ENCODE data around the gene UGT3A1.
"Not testable (repeated sequence)": the region's sequence is repeated elsewhere in the genome, so short reads cannot be mapped to it uniquely, and the experiment has no call there.

UGT3A1 gene

DNA sequence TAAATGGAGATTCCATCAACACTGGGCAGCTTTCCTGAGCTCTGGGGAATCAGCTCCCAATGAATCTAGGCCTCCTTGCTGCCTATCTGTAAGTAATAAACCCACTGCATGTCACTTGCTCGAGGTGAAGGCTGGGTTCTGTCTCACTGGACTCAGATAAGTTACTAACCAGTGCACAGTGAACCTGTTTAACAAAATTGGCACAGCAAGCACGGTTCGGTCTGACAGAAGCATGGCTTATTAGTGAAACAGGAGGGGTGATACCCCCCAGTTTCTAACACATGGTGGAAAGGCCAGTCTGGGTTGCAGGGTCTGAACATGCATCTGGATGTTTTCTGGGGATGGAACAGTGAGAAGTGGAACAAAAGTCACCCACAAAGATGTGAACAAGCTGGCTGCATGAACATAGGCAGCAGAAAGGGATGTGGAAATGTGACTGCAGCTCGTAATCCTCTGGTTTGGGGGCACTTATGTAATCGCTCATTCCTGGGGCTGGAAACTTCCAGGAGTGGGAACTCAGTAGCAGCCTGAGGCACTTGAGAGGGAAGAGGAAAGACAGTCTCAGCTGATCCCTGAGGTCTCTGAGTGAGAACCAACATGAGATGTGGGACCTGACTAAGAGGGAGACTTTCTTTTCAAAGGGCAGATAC lies 37.8 kb upstream of the UGT3A1 start:
- no peak for ATAC-seq
- TF ChIP-seq ESRRG (CRISPR knock-in tag; IDR thresholded peaks at IDR 0.05) (no peak), GLIS3 (CRISPR knock-in tag; IDR thresholded peaks at IDR 0.05) (no peak), ZNF70 (CRISPR knock-in tag; IDR thresholded peaks at IDR 0.05) (no peak), ZFP30 (CRISPR knock-in tag; IDR thresholded peaks at IDR 0.05) (no peak)

DNA sequence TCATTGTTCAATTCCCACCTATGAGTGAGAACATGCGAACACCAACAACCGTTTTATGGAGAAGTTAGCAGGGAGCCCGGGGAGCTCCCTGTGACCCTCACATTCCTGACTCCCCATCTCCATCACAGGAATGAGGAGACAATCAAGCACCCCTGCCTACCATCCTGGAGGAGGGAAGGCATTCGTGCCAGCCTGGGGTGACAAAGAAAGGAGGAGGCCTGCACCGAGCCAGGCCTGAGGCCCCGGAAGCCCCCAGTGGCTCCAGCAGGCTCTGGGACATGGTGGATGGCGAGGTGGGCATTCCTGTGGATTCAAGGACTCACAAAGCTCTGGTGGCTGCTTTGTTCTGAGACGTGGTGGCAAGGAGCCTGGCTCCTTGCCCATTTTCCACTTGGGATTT lies 36.5 kb upstream of the UGT3A1 start:
- no peak for ATAC-seq
- TF ChIP-seq RARB (CRISPR knock-in tag; IDR thresholded peaks at IDR 0.05) = no peak
- TF ChIP-seq ESRRG (CRISPR knock-in tag; IDR thresholded peaks at IDR 0.05) = no peak
- TF ChIP-seq ISL1 (CRISPR knock-in tag; IDR thresholded peaks at IDR 0.05) = no peak
- TF ChIP-seq, protein P1, sequence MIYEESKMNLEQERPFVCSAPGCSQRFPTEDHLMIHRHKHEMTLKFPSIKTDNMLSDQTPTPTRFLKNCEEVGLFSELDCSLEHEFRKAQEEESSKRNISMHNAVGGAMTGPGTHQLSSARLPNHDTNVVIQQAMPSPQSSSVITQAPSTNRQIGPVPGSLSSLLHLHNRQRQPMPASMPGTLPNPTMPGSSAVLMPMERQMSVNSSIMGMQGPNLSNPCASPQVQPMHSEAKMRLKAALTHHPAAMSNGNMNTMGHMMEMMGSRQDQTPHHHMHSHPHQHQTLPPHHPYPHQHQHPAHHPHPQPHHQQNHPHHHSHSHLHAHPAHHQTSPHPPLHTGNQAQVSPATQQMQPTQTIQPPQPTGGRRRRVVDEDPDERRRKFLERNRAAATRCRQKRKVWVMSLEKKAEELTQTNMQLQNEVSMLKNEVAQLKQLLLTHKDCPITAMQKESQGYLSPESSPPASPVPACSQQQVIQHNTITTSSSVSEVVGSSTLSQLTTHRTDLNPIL (CRISPR knock-in tag; IDR thresholded peaks at IDR 0.05; ENCODE audit: low read depth) = no peak
- no peak for TF ChIP-seq TOX (CRISPR knock-in tag; IDR thresholded peaks at IDR 0.05; ENCODE audit: borderline replicate concordance)
- TF ChIP-seq GLIS3 (CRISPR knock-in tag; IDR thresholded peaks at IDR 0.05) = no peak
- no peak for TF ChIP-seq ZNF565 (CRISPR knock-in tag; conservative IDR thresholded peaks at IDR 0.05; ENCODE audit: low read depth)
- no peak for TF ChIP-seq TCF4 (CRISPR knock-in tag; IDR thresholded peaks at IDR 0.05; ENCODE audit: borderline replicate concordance)
- no peak for TF ChIP-seq SNAI2 (CRISPR knock-in tag; IDR thresholded peaks at IDR 0.05)
- TF ChIP-seq OSR1 (CRISPR knock-in tag; IDR thresholded peaks at IDR 0.05) = no peak
- TF ChIP-seq PPARA (CRISPR knock-in tag; IDR thresholded peaks at IDR 0.05; ENCODE audit: borderline replicate concordance) = no peak
- TF ChIP-seq ZNF70 (CRISPR knock-in tag; IDR thresholded peaks at IDR 0.05) = no peak
- no peak for TF ChIP-seq CSDC2 (CRISPR knock-in tag; IDR thresholded peaks at IDR 0.05)
- no peak for TF ChIP-seq ZFP30 (CRISPR knock-in tag; IDR thresholded peaks at IDR 0.05)
- TF ChIP-seq ZFP3 (CRISPR knock-in tag; IDR thresholded peaks at IDR 0.05) = no peak
- TF ChIP-seq, protein P2, sequence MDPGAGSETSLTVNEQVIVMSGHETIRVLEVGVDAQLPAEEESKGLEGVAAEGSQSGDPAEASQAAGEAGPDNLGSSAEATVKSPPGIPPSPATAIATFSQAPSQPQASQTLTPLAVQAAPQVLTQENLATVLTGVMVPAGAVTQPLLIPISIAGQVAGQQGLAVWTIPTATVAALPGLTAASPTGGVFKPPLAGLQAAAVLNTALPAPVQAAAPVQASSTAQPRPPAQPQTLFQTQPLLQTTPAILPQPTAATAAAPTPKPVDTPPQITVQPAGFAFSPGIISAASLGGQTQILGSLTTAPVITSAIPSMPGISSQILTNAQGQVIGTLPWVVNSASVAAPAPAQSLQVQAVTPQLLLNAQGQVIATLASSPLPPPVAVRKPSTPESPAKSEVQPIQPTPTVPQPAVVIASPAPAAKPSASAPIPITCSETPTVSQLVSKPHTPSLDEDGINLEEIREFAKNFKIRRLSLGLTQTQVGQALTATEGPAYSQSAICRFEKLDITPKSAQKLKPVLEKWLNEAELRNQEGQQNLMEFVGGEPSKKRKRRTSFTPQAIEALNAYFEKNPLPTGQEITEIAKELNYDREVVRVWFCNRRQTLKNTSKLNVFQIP (CRISPR knock-in tag; IDR thresholded peaks at IDR 0.05; ENCODE audit: borderline replicate concordance, low read depth) = no peak

DNA sequence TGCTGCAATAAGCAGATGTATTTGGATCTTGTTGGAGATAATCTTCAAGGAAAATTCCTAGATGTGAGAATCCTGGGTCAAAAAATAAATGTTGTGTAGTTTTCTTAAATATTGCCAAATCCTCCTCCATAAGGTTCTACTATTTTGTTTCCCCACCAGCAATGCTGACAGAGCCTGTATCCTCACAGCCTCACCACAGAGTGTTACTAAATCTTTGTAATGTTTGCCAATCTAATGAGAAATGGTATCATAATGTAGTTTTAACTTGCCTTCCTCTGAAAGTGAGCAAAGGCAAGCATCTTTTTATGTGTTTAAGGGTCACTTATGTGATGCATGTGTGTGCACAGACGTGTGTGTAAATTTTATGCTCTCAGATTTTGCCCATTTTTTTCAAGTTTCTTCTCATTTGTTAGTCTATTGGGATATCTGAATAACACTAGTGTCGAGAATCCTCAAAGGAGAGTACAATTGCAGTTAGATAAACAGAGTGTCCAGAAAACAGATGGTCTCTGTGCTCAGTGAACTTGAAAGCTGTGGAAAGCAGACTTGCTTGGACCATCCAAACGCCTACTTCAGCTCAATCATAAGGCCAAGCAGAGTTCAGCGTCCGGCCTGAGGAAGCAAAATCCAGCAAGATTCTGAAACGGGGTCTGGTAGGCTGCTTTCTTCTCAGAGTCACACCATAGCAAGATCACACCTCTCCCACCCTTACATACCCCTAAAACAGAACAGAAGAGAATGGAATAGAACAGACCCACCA lies 35.7 kb upstream of the UGT3A1 start:
- no peak for ATAC-seq
- TF ChIP-seq, protein P3, sequence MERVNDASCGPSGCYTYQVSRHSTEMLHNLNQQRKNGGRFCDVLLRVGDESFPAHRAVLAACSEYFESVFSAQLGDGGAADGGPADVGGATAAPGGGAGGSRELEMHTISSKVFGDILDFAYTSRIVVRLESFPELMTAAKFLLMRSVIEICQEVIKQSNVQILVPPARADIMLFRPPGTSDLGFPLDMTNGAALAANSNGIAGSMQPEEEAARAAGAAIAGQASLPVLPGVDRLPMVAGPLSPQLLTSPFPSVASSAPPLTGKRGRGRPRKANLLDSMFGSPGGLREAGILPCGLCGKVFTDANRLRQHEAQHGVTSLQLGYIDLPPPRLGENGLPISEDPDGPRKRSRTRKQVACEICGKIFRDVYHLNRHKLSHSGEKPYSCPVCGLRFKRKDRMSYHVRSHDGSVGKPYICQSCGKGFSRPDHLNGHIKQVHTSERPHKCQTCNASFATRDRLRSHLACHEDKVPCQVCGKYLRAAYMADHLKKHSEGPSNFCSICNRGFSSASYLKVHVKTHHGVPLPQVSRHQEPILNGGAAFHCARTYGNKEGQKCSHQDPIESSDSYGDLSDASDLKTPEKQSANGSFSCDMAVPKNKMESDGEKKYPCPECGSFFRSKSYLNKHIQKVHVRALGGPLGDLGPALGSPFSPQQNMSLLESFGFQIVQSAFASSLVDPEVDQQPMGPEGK (CRISPR knock-in tag; IDR thresholded peaks at IDR 0.05; ENCODE audit: borderline replicate concordance) = no peak
- TF ChIP-seq BACH2 (CRISPR knock-in tag; IDR thresholded peaks at IDR 0.05; ENCODE audit: borderline replicate concordance) = no peak
- TF ChIP-seq SNAI2 (CRISPR knock-in tag; IDR thresholded peaks at IDR 0.05) = no peak
- TF ChIP-seq PPARA (CRISPR knock-in tag; IDR thresholded peaks at IDR 0.05; ENCODE audit: borderline replicate concordance) = no peak
- no peak for TF ChIP-seq ZC3H10 (CRISPR knock-in tag; IDR thresholded peaks at IDR 0.05)
- TF ChIP-seq ISL1 (CRISPR knock-in tag; IDR thresholded peaks at IDR 0.05) = no peak
- no peak for TF ChIP-seq GLIS3 (CRISPR knock-in tag; IDR thresholded peaks at IDR 0.05)
- no peak for TF ChIP-seq RARB (CRISPR knock-in tag; IDR thresholded peaks at IDR 0.05)
- TF ChIP-seq ZNF565 (CRISPR knock-in tag; conservative IDR thresholded peaks at IDR 0.05; ENCODE audit: low read depth) = no peak
- no peak for TF ChIP-seq CSDC2 (CRISPR knock-in tag; IDR thresholded peaks at IDR 0.05)

DNA sequence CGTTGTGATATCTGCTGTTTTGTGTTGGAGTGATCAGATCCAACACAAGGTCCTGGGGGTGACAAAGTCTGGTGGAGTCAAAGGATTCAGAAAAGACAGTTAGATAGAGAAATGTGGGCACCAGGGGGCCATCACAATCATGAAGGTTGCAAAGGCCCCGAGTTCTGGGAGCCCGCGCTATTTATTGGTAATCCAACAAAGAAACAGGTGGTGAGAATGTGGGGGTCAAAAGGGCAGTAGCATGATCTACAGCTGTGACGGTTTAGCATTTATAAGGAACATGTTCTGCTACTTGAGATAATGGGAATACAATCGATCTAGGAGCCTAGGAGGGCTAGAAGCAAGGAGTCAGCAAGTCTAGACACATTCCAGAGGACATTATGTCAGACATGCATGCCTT lies 31.1 kb upstream of the UGT3A1 start:
- not testable (repeated sequence) for ATAC-seq

DNA sequence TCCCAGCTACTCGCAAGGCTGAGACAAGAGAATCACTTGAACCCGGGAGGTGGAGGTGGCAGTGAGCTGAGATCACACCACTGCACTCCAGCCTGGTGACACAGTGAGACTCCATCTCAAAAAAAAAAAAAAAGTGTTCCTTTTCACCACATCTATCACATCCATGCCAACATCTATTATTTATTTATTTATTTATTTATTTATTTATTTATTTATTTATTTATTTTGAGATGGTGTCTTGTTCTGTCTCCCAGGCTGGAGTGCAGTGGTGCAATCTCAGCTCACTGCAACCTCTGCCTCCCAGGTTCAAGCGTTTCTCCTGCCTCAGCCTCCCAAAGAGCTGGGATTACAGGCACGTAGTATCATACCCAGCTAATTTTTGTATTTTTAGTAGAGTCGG lies 28.4 kb upstream of the UGT3A1 start:
- ATAC-seq = not testable (repeated sequence)

DNA sequence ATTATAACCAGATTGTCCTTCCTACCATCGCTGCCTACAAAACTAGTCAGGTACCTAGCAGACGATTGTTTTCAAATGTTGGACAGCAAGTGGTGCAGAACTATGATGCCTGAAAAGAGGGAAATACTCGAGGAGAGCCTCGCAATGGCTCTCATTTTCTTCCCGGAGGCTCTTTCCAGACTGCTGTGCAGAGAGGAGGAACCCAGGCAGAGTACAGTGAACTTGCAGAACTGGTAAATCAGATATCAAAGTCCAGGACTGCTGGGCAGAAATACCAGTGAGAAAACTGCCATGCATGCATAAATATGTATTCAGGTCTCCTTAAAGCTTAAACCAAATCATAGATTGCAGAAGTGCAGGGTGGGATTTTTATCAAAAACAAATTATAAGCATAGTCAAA lies 26.4 kb upstream of the UGT3A1 start:
- no peak for ATAC-seq
- TF ChIP-seq, protein P3 (CRISPR knock-in tag; IDR thresholded peaks at IDR 0.05; ENCODE audit: borderline replicate concordance) = no peak
- TF ChIP-seq ZNF8 (CRISPR knock-in tag; IDR thresholded peaks at IDR 0.05) = no peak
- no peak for TF ChIP-seq ESRRG (CRISPR knock-in tag; IDR thresholded peaks at IDR 0.05)
- no peak for TF ChIP-seq TOX (CRISPR knock-in tag; IDR thresholded peaks at IDR 0.05; ENCODE audit: borderline replicate concordance)
- no peak for TF ChIP-seq ISL1 (CRISPR knock-in tag; IDR thresholded peaks at IDR 0.05)
- no peak for TF ChIP-seq ZFP3 (CRISPR knock-in tag; IDR thresholded peaks at IDR 0.05)
- TF ChIP-seq GLIS3 (CRISPR knock-in tag; IDR thresholded peaks at IDR 0.05) = no peak
- TF ChIP-seq OSR1 (CRISPR knock-in tag; IDR thresholded peaks at IDR 0.05) = no peak
- TF ChIP-seq, protein P4, sequence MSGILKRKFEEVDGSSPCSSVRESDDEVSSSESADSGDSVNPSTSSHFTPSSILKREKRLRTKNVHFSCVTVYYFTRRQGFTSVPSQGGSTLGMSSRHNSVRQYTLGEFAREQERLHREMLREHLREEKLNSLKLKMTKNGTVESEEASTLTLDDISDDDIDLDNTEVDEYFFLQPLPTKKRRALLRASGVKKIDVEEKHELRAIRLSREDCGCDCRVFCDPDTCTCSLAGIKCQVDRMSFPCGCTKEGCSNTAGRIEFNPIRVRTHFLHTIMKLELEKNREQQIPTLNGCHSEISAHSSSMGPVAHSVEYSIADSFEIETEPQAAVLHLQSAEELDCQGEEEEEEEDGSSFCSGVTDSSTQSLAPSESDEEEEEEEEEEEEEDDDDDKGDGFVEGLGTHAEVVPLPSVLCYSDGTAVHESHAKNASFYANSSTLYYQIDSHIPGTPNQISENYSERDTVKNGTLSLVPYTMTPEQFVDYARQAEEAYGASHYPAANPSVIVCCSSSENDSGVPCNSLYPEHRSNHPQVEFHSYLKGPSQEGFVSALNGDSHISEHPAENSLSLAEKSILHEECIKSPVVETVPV (CRISPR knock-in tag; IDR thresholded peaks at IDR 0.05) = no peak
- TF ChIP-seq ZC3H10 (CRISPR knock-in tag; IDR thresholded peaks at IDR 0.05) = no peak
